OCI-LY3 (cell line): Measurements from ENCODE around the gene NCAPG2.

Experiments
- CTCF ChIP-seq: fragments of 200-600, 300-600 bp; sonication (generic); IDR thresholded peaks from 2 replicates; pipeline ENCODE4 v1.5.1; 2014; ENCODE audit warnings: antibody characterized with exemption, low read length, low read depth
- EZH2phosphoT487 ChIP-seq: fragments of 200-600 bp; shearing (Covaris generic); IDR thresholded peaks from 2 replicates; pipeline ENCODE4 v1.6.1; 2018; ENCODE audit warnings: antibody characterized with exemption, mixed run types, low read depth

- TF ChIP-seq CTCF, result no peak
- TF ChIP-seq EZH2phosphoT487, result no peak
These were observed 97.0 kb downstream of the NCAPG2 start for GRCh38 chr7:158607563-158607962.
